ENCODE measurements around the gene IL1F10.

IL1F10 gene

DNA sequence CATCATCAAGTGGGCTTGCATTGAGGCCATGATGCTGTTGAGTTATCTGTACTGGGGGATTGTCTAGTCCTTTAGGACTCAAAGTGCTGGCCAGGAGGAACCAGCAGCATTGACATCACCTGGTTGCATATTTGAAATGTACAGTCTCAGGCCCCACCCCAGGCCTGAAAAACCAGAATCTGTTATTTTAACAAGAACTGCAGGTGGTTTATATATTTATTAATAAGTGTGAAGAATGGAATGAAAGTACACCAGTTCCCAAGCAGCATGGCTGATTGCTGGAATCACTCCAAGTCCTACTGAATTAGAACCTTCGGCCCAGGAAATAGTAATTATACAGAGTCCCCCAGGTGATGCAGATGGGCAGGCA, 2.8 kb downstream of the IL1F10 start:
- no peak for DNase-seq (ENCODE audit: low read depth)
- H3K4me3 ChIP-seq (ENCODE audit: low read depth, low read length) = no peak overlapping the region
- no peak for TF ChIP-seq CTCF (IDR thresholded peaks at IDR 0.05; ENCODE audit: insufficient read depth, low read depth, low read length, missing control alignments)

DNA sequence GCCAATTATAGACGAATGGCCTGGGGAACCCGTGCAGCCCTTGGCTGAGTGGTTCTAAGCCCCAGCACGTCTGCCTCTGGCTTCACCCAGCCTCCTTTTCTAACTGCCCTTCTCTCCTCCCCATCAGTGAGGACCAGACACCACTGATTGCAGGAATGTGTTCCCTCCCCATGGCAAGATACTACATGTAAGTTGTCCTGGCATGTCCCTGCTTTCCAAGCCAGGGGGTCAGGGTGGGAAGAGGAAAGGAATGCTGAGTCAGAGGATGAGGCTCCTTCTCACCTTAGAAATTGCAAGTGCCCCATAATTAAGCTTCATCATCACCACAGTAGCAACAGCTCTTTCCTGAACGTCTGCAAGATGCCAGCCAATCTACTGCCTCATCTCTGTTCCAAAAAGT, 4.8 kb downstream of the IL1F10 start:
- DNase-seq (ENCODE audit: low read depth) = no peak
- TF ChIP-seq CTCF (IDR thresholded peaks at IDR 0.05; ENCODE audit: insufficient read depth, low read depth, low read length, missing control alignments) = no peak
- no peak overlapping the region for H3K4me3 ChIP-seq (ENCODE audit: low read depth, low read length)

DNA sequence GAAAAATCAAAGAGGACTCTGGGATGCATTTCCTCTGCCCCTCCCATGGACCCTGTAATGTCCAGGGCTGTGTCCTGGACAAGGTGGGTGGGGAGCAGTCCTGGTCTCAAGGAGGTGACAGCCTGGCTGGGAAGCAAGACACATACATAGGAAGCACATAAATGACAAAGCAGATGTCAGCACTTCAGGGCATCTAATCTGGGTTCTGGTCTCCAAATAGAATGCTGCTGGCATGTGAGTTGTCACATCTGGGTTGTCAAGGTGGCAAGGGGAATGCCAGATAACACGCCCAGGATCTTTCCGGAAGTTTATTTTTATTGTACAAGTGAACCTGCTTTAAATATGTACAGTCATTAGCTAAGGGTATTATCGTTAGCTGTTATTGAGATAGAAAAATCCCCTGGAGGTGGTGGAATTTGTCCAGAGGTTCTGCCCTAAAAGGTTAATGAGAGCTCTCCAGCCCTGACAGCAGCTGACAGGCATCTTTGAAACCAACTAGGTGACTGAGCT, 5.6 kb downstream of the IL1F10 start:
- TF ChIP-seq CTCF (IDR thresholded peaks at IDR 0.05; ENCODE audit: insufficient read depth, low read depth, low read length, missing control alignments) = no peak
- DNase-seq (ENCODE audit: low read depth) = peak; percentile 35
- H3K4me3 ChIP-seq (ENCODE audit: low read depth, low read length) = no peak overlapping the region

- peak; percentile 5 for DNase-seq (ENCODE audit: low read depth)
- H3K4me3 ChIP-seq (ENCODE audit: low read depth, low read length) = no peak overlapping the region
- no peak for TF ChIP-seq CTCF (IDR thresholded peaks at IDR 0.05; ENCODE audit: insufficient read depth, low read depth, low read length, missing control alignments)
Measured at GRCh38 chr2:113075030-113075429, 7.3 kb downstream of the IL1F10 start.

- no peak overlapping the region for H3K4me3 ChIP-seq (ENCODE audit: low read depth, low read length)
- no peak for TF ChIP-seq CTCF (IDR thresholded peaks at IDR 0.05; ENCODE audit: insufficient read depth, low read depth, low read length, missing control alignments)
- no peak for DNase-seq (ENCODE audit: low read depth)
Measured at GRCh38 chr2:113075600-113075999, 7.8 kb downstream of the IL1F10 start.

DNA sequence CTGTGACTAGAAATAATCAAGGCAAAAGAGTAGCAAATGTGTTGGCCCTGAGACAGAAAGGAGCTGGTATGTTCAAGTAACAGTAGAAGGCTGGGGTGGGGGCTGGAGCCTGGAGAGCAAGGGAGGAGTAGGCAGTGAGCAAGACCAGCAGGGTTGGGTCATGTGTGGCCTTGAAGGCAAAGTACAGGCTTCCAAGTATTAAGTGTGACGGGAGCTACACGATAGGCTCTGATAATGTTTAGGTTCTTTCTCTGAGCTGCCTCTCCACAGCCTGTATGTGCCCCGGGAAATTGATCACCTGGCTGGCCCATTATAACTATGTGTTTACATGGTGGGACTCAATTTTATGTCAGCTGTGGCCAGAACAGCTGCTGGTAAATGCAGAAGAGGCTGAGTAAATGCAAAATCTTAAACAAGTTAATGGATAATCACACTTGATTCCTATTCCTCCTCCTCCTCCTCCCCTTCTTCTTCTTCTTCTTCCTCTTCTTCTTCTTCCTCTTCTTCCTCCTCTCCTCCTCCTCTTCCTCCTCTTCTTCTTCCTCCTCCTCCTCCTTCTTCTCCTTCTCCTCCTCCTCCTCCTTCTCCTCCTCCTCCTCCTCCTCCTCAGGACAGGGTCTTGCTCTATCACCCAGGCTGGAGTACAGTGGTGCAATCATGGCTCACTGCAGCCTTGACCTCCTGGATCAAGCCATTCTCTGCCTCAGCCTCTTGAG, 9.3 kb downstream of the IL1F10 start:
- no peak overlapping the region for H3K4me3 ChIP-seq (ENCODE audit: low read depth, low read length)
- DNase-seq (ENCODE audit: low read depth) = no peak
- TF ChIP-seq CTCF (IDR thresholded peaks at IDR 0.05; ENCODE audit: insufficient read depth, low read depth, low read length, missing control alignments) = no peak

DNA sequence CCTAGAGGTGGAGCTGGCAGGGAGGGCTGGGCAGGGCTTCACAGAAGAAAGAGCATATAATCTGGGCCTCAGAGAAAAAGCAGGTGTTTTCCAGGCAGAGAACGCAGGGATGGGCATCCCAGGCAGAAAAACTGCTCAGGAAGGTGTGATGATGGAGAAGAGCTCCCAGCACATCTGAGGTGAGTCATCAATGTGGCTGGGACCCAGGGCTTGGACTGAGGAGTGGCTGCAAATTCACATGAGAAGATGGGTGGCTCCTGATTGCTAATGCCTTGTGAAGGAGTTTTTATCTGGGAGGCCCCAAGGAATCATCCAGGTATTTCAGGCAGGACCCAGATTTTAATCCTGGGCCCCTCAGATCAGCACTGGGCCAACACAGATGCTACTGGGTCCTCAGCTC, 10.2 kb downstream of the IL1F10 start:
- no peak for TF ChIP-seq CTCF (IDR thresholded peaks at IDR 0.05; ENCODE audit: insufficient read depth, low read depth, low read length, missing control alignments)
- H3K4me3 ChIP-seq (ENCODE audit: low read depth, low read length) = no peak overlapping the region
- no peak for DNase-seq (ENCODE audit: low read depth)

All from GM12865 (cell line).